Endothelial cell of umbilical vein (primary cell): ENCODE data around the gene ZNF425. TPM values are rescaled to one million over a fixed set of nuclear protein-coding genes. Genes with fewer than 3 reads are reported as not detected.

Experiments used
- BruUV-seq: library from RNA; stranded (reverse); fragments of 400-500 nt; replicated peaks from 2 replicates; lab custom pipeline; 2021; lab: Mats Ljungman, UMichigan
- CTCF ChIA-PET: fragments of 300-600, 350-600 bp; sonication (Branson Sonifier 250); formaldehyde crosslinking; loops from one replicate; lab custom pipeline; 2021; ENCODE audit warnings: antibody characterized with exemption, inconsistent platforms; lab: Charles Lee
- POLR2A ChIA-PET: fragments of 300-600, 350-600 bp; sonication (Branson Sonifier 250); formaldehyde crosslinking; loops from one replicate; lab custom pipeline; 2021; ENCODE audit warnings: antibody characterized with exemption, inconsistent platforms; lab: Charles Lee
- DNase-seq: peaks from one replicate; pipeline ENCODE4 v3.0.0-alpha.2; 2011; ENCODE audit warnings: low read depth, low spot score
- FAIRE-seq: peaks from 2 replicates; lab custom pipeline; 2011; peaks lifted over from hg19 to GRCh38; lab: Jason Lieb, UNC
- H2AFZ ChIP-seq: 2 replicates; pipeline ENCODE4 v1.6.0; 2012; ENCODE audit warnings: low read depth, low read length, control low read depth, inconsistent platforms
- H3K27ac ChIP-seq: 2 replicates; pipeline ENCODE4 v1.5.1; 2011; ENCODE audit warnings: low read depth, mild to moderate bottlenecking, control low read depth, low read length, moderate library complexity; ENCODE audit not compliant: insufficient read depth
- H3K27me3 ChIP-seq, 2 experiments: 2 replicates each; pipeline versions ENCODE4 v1.6.0 to v1.6.1; 2011; ENCODE audit warnings: low read length in 2 of 2, mixed read lengths in 1 of 2; ENCODE audit not compliant: control insufficient read depth in 2 of 2, insufficient read depth in 2 of 2
- H3K36me3 ChIP-seq, 2 experiments: 2 replicates in 1 of 2; 3 replicates in 1 of 2; pipeline ENCODE4 v1.5.1; 2011; ENCODE audit warnings: low read length in 2 of 2, mild to moderate bottlenecking in 1 of 2, moderate library complexity in 1 of 2; ENCODE audit not compliant: control insufficient read depth in 2 of 2, insufficient read depth in 2 of 2; ENCODE audit errors: extremely low read depth in 1 of 2
- H3K4me1 ChIP-seq: 3 replicates; pipeline ENCODE4 v1.5.1; 2011; ENCODE audit warnings: mild to moderate bottlenecking, low read length; ENCODE audit not compliant: control insufficient read depth, insufficient read depth; ENCODE audit errors: extremely low read depth
- H3K4me2 ChIP-seq: 2 replicates; pipeline ENCODE4 v1.6.1; 2011; ENCODE audit warnings: low read length, control low read depth, mixed read lengths; ENCODE audit not compliant: insufficient read depth
- H3K4me3 ChIP-seq, 3 experiments: fragments of 200-600 bp in 1 of 3; sonication (generic), shearing (Covaris generic) in 1 of 3; replicated peaks in 1 of 3; 2 replicates each; pipeline ENCODE4 v1.5.1; 2011 to 2016; ENCODE audit warnings: control low read depth in 3 of 3, low read length in 3 of 3, mild to moderate bottlenecking in 2 of 3, inconsistent platforms in 1 of 3, low read depth in 1 of 3, moderate library complexity in 1 of 3; ENCODE audit not compliant: insufficient read depth in 1 of 3
- H3K79me2 ChIP-seq: 2 replicates; pipeline ENCODE4 v1.6.0; 2012; ENCODE audit warnings: low read length, inconsistent platforms; ENCODE audit not compliant: control insufficient read depth, insufficient read depth
- H3K9ac ChIP-seq: replicated peaks from 2 replicates; pipeline ENCODE3; 2011; ENCODE audit warnings: low read length, control low read depth; ENCODE audit not compliant: insufficient read depth; ENCODE audit errors: extremely low read depth
- H3K9me1 ChIP-seq: replicated peaks from 3 replicates; pipeline ENCODE4 v1.6.0; 2011; ENCODE audit warnings: mild to moderate bottlenecking, low read length; ENCODE audit not compliant: control insufficient read depth, insufficient read depth; ENCODE audit errors: extremely low read depth
- H3K9me3 ChIP-seq: replicated peaks from 2 replicates; pipeline ENCODE4 v1.5.1; 2012; ENCODE audit warnings: low read length, inconsistent platforms; ENCODE audit not compliant: control insufficient read depth, insufficient read depth
- H4K20me1 ChIP-seq: replicated peaks from 2 replicates; pipeline ENCODE3; 2011; ENCODE audit warnings: mild to moderate bottlenecking, low read length; ENCODE audit not compliant: control insufficient read depth, insufficient read depth; ENCODE audit errors: extremely low read depth
- CTCF ChIP-seq, 2 donors: IDR thresholded peaks; 1 replicate in 1 of 2; 2 replicates in 1 of 2; pipeline ENCODE4 v1.5.1; 2011; ENCODE audit warnings: low read length in 2 of 2, mild to moderate bottlenecking in 2 of 2, moderate library complexity in 2 of 2, control low read depth in 1 of 2, inconsistent platforms in 1 of 2, low read depth in 1 of 2; ENCODE audit not compliant: insufficient read depth in 1 of 2; ENCODE audit errors: extremely low read depth in 1 of 2
- EZH2 ChIP-seq: IDR thresholded peaks from 2 replicates; pipeline ENCODE4 v1.6.1; 2012; ENCODE audit warnings: borderline replicate concordance, low read depth, mild to moderate bottlenecking, moderate library complexity, low read length, inconsistent platforms; ENCODE audit not compliant: severe bottlenecking
- FOS ChIP-seq: IDR thresholded peaks from 2 replicates; pipeline ENCODE4 v1.6.1; 2011; ENCODE audit warnings: mild to moderate bottlenecking, low read length, moderate library complexity, borderline replicate concordance; ENCODE audit not compliant: insufficient read depth
- GATA2 ChIP-seq: IDR thresholded peaks from 2 replicates; pipeline ENCODE4 v1.7.0; 2011; ENCODE audit warnings: low read depth, mild to moderate bottlenecking, moderate library complexity, mixed read lengths, low read length; ENCODE audit not compliant: insufficient read length, insufficient read depth
- JUN ChIP-seq: IDR thresholded peaks from 2 replicates; pipeline ENCODE4 v1.6.1; 2011; ENCODE audit warnings: borderline replicate concordance, low read depth; ENCODE audit not compliant: insufficient read length, insufficient read depth
- MAX ChIP-seq: IDR thresholded peaks from 2 replicates; pipeline ENCODE4 v1.6.1; 2011; ENCODE audit not compliant: insufficient read depth, insufficient read length
- MYC ChIP-seq: IDR thresholded peaks from one replicate; pipeline ENCODE4 v1.6.1; 2011; ENCODE audit warnings: mild to moderate bottlenecking, low read depth, low read length
- POLR2A ChIP-seq: IDR thresholded peaks from 2 replicates; pipeline ENCODE4 v1.6.1; 2012; ENCODE audit warnings: low read depth, mild to moderate bottlenecking, control low read depth, low read length
- POLR2AphosphoS5 ChIP-seq: IDR thresholded peaks from 2 replicates; pipeline ENCODE4 v1.6.1; 2012; ENCODE audit warnings: low read depth, mild to moderate bottlenecking, control low read depth, low read length, moderate library complexity; ENCODE audit not compliant: insufficient read depth
- dilution Hi-C: fragments of 300-500 bp; cut with MboI; formaldehyde crosslinking; loops from one replicate; pipeline ENCODE4 v1.15.0; 2019; ENCODE audit warnings: low sequenced_read_pairs; ENCODE audit not compliant: extremely low pct_ligation_motif_present
- intact Hi-C: fragments of 100-400 bp; cut with micrococcal nuclease; formaldehyde crosslinking; loops from one replicate; pipeline ENCODE4 v1.10.0; 2022
- polyA plus RNA-seq, 4 experiments: library from polyadenylated mRNA; depleted of rRNA in 3 of 4; stranded (reverse) in 3 of 4; unstranded in 1 of 4; fragments of >200 nt; gene quantifications; 2 replicates each; pipeline versions ENCODE4 v1.2.1 to v1.2.3, GENCODE V29; 2011 to 2012; ENCODE audit warnings: missing spikeins in 1 of 4
- total RNA-seq: library from RNA; stranded (reverse); gene quantifications from 2 replicates; pipeline ENCODE4 v1.2.3, GENCODE V29; 2021

The ZNF425 gene
- total and polyA plus RNA-seq, 2 donors (not counting 3 experiments of a cell fraction or from before 2014, with no cell fraction given), result 0.68 to 0.93 TPM

- CTCF ChIA-PET, result interaction anchor here (0.6 to 3.8 kb wide), 12 partner anchors 10 to 371 kb away, joined by 3 to 61 read pairs (median 4); partner anchors contain the start of genes ZNF282 and ZNF398
- POLR2A ChIA-PET, result interaction anchor here (0.8 to 0.9 kb wide), 2 partner anchors 22 to 59 kb away, joined by 3 read pairs; partner anchors contain the start of gene ZNF398
- H3K9ac ChIP-seq, result peak overlapping the region; percentile 54
- BruUV-seq, result TSS peak; percentile 42
- peak overlapping the region; percentile 56 to 96 (median 86) for H3K4me3 ChIP-seq
- H3K4me1 ChIP-seq, result peaks cover 13% of the 10 kb centered on the region
- H3K9me3 ChIP-seq, result no peaks in the 10 kb centered on the region
- intact Hi-C loops, result loop anchor here (5.0 to 10.0 kb wide), 2 partner anchors 337 to 369 kb away; partner anchors contain the start of genes ZNF746 and ZNF777
- H3K27me3 ChIP-seq, result no peaks in the 10 kb centered on the region
- no peaks in the 10 kb centered on the region for H3K36me3 ChIP-seq
- peak overlapping the region; percentile 60 for H2AFZ ChIP-seq
- dilution Hi-C loops, result no loop called here
- no peaks in the 10 kb centered on the region for H4K20me1 ChIP-seq
- no peak for TF ChIP-seq EZH2
- no peak for TF ChIP-seq MAX
- no peak for TF ChIP-seq MYC
- no peak for TF ChIP-seq JUN
- no peak for TF ChIP-seq CTCF (IDR thresholded peaks at IDR 0.05; ENCODE audit: extremely low read depth in 1 of 2, insufficient read depth in 1 of 2, low read depth in 1 of 2, low read length in 2 of 2)
- no peak for TF ChIP-seq GATA2
- TF ChIP-seq POLR2AphosphoS5, result no peak
- no peak for TF ChIP-seq POLR2A
- no peak for TF ChIP-seq FOS
- H3K79me2 ChIP-seq, result peaks cover 13% of the 10 kb centered on the region
- peak overlapping the region; percentile 96 for H3K4me2 ChIP-seq
- H3K27ac ChIP-seq, result peak overlapping the region; percentile 39
- H3K9me1 ChIP-seq, result no peaks in the 10 kb centered on the region
- no peak for FAIRE-seq
- no peak for DNase-seq
Observed at GRCh38 chr7:149125189-149125862, 798 bp downstream of the ZNF425 start.
